ENCODE results near the gene GOSR2.
"Not testable (repeated sequence)": the region's sequence is repeated elsewhere in the genome, so short reads cannot be mapped to it uniquely, and the experiment has no call there.

GOSR2 gene

GRCh38 chr17:46964315-46965265 lies 41.6 kb downstream of the GOSR2 start:
- DNase-seq (ENCODE audit: low read depth): no peak

- DNase-seq (ENCODE audit: low read depth): no peak
These were observed 45.4 kb downstream of the GOSR2 start for GRCh38 chr17:46968224-46968834.

GRCh38 chr17:46968896-46969295 lies 45.9 kb downstream of the GOSR2 start:
- DNase-seq (ENCODE audit: low read depth): no peak

- DNase-seq (ENCODE audit: low read depth): no peak
These were observed 48.8 kb downstream of the GOSR2 start for GRCh38 chr17:46971647-46972300.

GRCh38 chr17:46972346-46972745 lies 49.4 kb downstream of the GOSR2 start:
- DNase-seq (ENCODE audit: low read depth): no peak

- no peak for DNase-seq (ENCODE audit: low read depth)
These were observed 51.1 kb downstream of the GOSR2 start for GRCh38 chr17:46974086-46974485.

GRCh38 chr17:46975287-46975686 lies 52.3 kb downstream of the GOSR2 start:
- DNase-seq (ENCODE audit: low read depth): no peak

- DNase-seq (ENCODE audit: low read depth): no peak
These were observed 53.8 kb downstream of the GOSR2 start for GRCh38 chr17:46976626-46977270.

GRCh38 chr17:46977348-46977747 lies 54.4 kb downstream of the GOSR2 start:
- no peak for DNase-seq (ENCODE audit: low read depth)

- no peak for DNase-seq (ENCODE audit: low read depth)
These were observed 55.0 kb downstream of the GOSR2 start for GRCh38 chr17:46977750-46978488.

GRCh38 chr17:46978489-46979146 lies 55.7 kb downstream of the GOSR2 start:
- DNase-seq (ENCODE audit: low read depth): no peak

GRCh38 chr17:46979147-46979863 lies 56.3 kb downstream of the GOSR2 start, which contains the start of gene RPRML:
Gene RPRML (minus strand): TSS chr17:46979253. CDS start chr17:46979007, 246 bp downstream.
- no peak for DNase-seq (ENCODE audit: low read depth)

GRCh38 chr17:46982577-46982976 lies 59.6 kb downstream of the GOSR2 start:
- no peak for DNase-seq (ENCODE audit: low read depth)

GRCh38 chr17:46983782-46984181 lies 60.8 kb downstream of the GOSR2 start:
- DNase-seq (ENCODE audit: low read depth): no peak

GRCh38 chr17:46984341-46984740 lies 61.4 kb downstream of the GOSR2 start:
- no peak for DNase-seq (ENCODE audit: low read depth)

- no peak for DNase-seq (ENCODE audit: low read depth)
These were observed 61.9 kb downstream of the GOSR2 start for GRCh38 chr17:46984892-46985291.

GRCh38 chr17:46986366-46986765 lies 63.4 kb downstream of the GOSR2 start:
- no peak for DNase-seq (ENCODE audit: low read depth)

GRCh38 chr17:46987927-46988326 lies 65.0 kb downstream of the GOSR2 start:
- not testable (repeated sequence) for DNase-seq (ENCODE audit: low read depth)

GRCh38 chr17:46989637-46990431 lies 66.9 kb downstream of the GOSR2 start:
- no peak for DNase-seq (ENCODE audit: low read depth)

Data from fibroblast of gingiva (primary cell).